ENCODE measurements around the gene IRX3.

GRCh38 chr16:54291656-54292487 is 5.3 kb upstream of the IRX3 start:
- TF ChIP-seq EZH2phosphoT487 (IDR thresholded peaks at IDR 0.05; ENCODE audit: insufficient read depth, low read depth), result no peak
- TF ChIP-seq EZH2 (IDR thresholded peaks at IDR 0.05; ENCODE audit: insufficient read depth, poor library complexity, severe bottlenecking), result no peak
